ENCODE data around the gene HS3ST1.

GRCh38 chr4:11409632-11410031 lies 19.1 kb downstream of the HS3ST1 start:
- TF ChIP-seq ZBTB7A (IDR thresholded peaks at IDR 0.05; ENCODE audit: low read depth): no peak
- TF ChIP-seq RAD21 (IDR thresholded peaks at IDR 0.05; ENCODE audit: low read depth): no peak
- TF ChIP-seq REST (IDR thresholded peaks at IDR 0.05; ENCODE audit: low read depth): no peak

Data from Ishikawa (cell line).